Heart left ventricle (tissue), 16 donors: ENCODE results near the gene HSFX4. TPM values are rescaled to one million over a fixed set of nuclear protein-coding genes. Genes with fewer than 3 reads are reported as not detected.
"Not testable (repeated sequence)": the region's sequence is repeated elsewhere in the genome, so short reads cannot be mapped to it uniquely, and the experiment has no call there.

Source experiments
- ATAC-seq, 4 donors: fragments of 200-7000 bp; cut with Tn5 transposase; one replicate each; pipeline ENCODE4 v1.9.1; 2020 to 2022; ENCODE audit warnings: moderate library complexity in 4 of 4, mild to moderate bottlenecking in 3 of 4, moderate number of reproducible peaks in 1 of 4
- DNase-seq, 5 donors: peaks; one replicate each; pipeline ENCODE4 v3.0.0-alpha.2; 2020
- H3K27ac ChIP-seq, 12 donors: fragments of 200-600 bp; sonication (generic) in 4 of 12; one replicate each; pipeline versions ENCODE4 v1.5.0 to v1.8.0; 2016 to 2022; ENCODE audit warnings: mild to moderate bottlenecking in 2 of 12
- H3K27me3 ChIP-seq, 9 donors: fragments of 200-600 bp; sonication (generic) in 2 of 9; one replicate each; pipeline versions ENCODE4 v1.5.1 to v1.8.0; 2016 to 2022; ENCODE audit warnings: mild to moderate bottlenecking in 3 of 9
- H3K36me3 ChIP-seq, 9 donors: fragments of 200-600 bp; sonication (generic) in 2 of 9; one replicate each; pipeline versions ENCODE4 v1.5.0 to v1.8.0; 2018 to 2022; ENCODE audit warnings: mild to moderate bottlenecking in 2 of 9
- H3K4me1 ChIP-seq, 12 donors: fragments of 200-600 bp; sonication (generic) in 4 of 12; one replicate each; pipeline versions ENCODE4 v1.5.0 to v1.8.0; 2016 to 2022; ENCODE audit warnings: mild to moderate bottlenecking in 3 of 12
- H3K4me3 ChIP-seq, 12 donors: fragments of 200-600 bp; sonication (generic) in 4 of 12; one replicate each; pipeline versions ENCODE4 v1.5.0 to v1.8.0; 2017 to 2022; ENCODE audit warnings: mild to moderate bottlenecking in 9 of 12, moderate library complexity in 4 of 12
- H3K9me3 ChIP-seq, 12 donors: fragments of 200-600 bp; sonication (generic) in 4 of 12; one replicate each; pipeline versions ENCODE4 v1.5.0 to v1.8.0; 2016 to 2022; ENCODE audit warnings: mild to moderate bottlenecking in 1 of 12
- CTCF ChIP-seq, 12 donors: fragments of 200-600 bp; sonication (generic) in 4 of 12; IDR thresholded peaks; one replicate each; pipeline versions ENCODE4 v1.5.0 to v1.8.0; 2018 to 2022; ENCODE audit warnings: antibody characterized with exemption in 12 of 12, mild to moderate bottlenecking in 5 of 12
- POLR2A ChIP-seq, 2 donors: fragments of 450-650 bp; IDR thresholded peaks; one replicate each; pipeline ENCODE4 v1.6.1; 2017; ENCODE audit warnings: antibody characterized with exemption in 2 of 2, mild to moderate bottlenecking in 2 of 2, moderate library complexity in 2 of 2
- WGBS, 4 donors: extraction: QIAGEN DNeasy Blood & Tissue Kit in 2 of 4; methylation state at CpG; one replicate each; pipeline versions ENCODE4 v1.1.5 to v1.1.7; 2013 to 2018; 5-methylcytosine and 5-hydroxymethylcytosine counted together
- intact Hi-C, 10 donors: fragments of 100-400 bp; cut with DNase I; formaldehyde crosslinking; loops; one replicate each; pipeline versions ENCODE4 v1.11.1 to v1.14.2; 2022
- long read RNA-seq, 3 donors: library from polyadenylated mRNA; unstranded; transcript quantifications; one replicate each; pipeline ENCODE4 v2.0.0, GENCODE V29; 2020 to 2021
- polyA plus RNA-seq, 2 donors: library from polyadenylated mRNA; stranded (reverse); fragments of 200-250 nt; gene quantifications; one replicate each; pipeline ENCODE4 v1.2.3, GENCODE V29; 2013
- total RNA-seq, 9 donors: library from RNA; depleted of rRNA in 2 of 9; stranded (reverse); fragments of >200 nt in 2 of 9; fragmentation: NEBNext Ultra II Directional in 3 of 9; extraction: Animal tissue kit (Norgen Biotek cat#: 25700) in 3 of 9; gene quantifications; one replicate each; pipeline versions ENCODE4 v1.1.0 to v1.2.4, GENCODE V29; 2016 to 2023
- donor health status: ischemic (EF 13 %, LVEDD 7.1; RV severe dilation, severe dysfunction).
- donor health status: healthy with polysubstance abuse.
- donor health status: DM: no; HTN: yes; CAD: no.
- donor health status: DM: no; HTN: no; CAD: no.
- donor health status: ischemic (EF 25% LVEDD 6.9; RV normal size, moderate dysfunction).
- donor health status: ischemic (EF 25% LVEDD 5.7; RV mildly dilated, moderate dysfunction).
- donor health status: healthy.
- donor health status: DM: yes; HTN: yes; CAD: no.
- donor health status: ischemic (EF 35%, LVEDD 5.7; RV mildly dilated, moderate dysfunction).
- donor health status: nonischemic (EF 11% LVEDD 7.7; RV severe dilation, severe dysfunction).
- donor health status: DM: yes; HTN: yes; CAD: no.
- donor health status: PGD.
- donor health status: ischemic (EF 29% LVEDD 5.4; RV normal size, mild dysfunction).
- donor health status: nonischemic (EF 23%, LVEDD 6.1; RV moderate dilation, normal function).

HSFX4 gene
- total RNA-seq (under 1 TPM in 2 of 9 donors, not detected in 7; 0.37 to 0.40 TPM), polyA plus RNA-seq (under 1 TPM in 1 of 2 donors, not detected in 1; 0.07 TPM)
- long read RNA-seq, donor 1: 0 reads
- long read RNA-seq, donor 2: 0 reads
- long read RNA-seq, donor 3, partial matches to known transcripts: 0 of 1 reads
- long read RNA-seq, donor 3, other reads (novel, unspliced or antisense): 1 of 1 reads

- H3K4me3 ChIP-seq, H3K27me3 ChIP-seq, H3K36me3 ChIP-seq, DNase-seq, intact Hi-C loops, H3K27ac ChIP-seq, H3K9me3 ChIP-seq, H3K4me1 ChIP-seq: not testable (repeated sequence)
- ATAC-seq: peak in 2 of 4 donors; percentile 8 to 58
- 79 to 83% methylated on average over 2 of the region's 7 CpGs; no CpG with 5 or more reads in 2 of the 4 donors for WGBS, 4 donors
Measured at GRCh38 chrX:149929400-149929799, at the start of gene HSFX4. Gene HSFX4 (plus strand): TSS chrX:149929573. CDS start chrX:149929645, 72 bp downstream.

DNA sequence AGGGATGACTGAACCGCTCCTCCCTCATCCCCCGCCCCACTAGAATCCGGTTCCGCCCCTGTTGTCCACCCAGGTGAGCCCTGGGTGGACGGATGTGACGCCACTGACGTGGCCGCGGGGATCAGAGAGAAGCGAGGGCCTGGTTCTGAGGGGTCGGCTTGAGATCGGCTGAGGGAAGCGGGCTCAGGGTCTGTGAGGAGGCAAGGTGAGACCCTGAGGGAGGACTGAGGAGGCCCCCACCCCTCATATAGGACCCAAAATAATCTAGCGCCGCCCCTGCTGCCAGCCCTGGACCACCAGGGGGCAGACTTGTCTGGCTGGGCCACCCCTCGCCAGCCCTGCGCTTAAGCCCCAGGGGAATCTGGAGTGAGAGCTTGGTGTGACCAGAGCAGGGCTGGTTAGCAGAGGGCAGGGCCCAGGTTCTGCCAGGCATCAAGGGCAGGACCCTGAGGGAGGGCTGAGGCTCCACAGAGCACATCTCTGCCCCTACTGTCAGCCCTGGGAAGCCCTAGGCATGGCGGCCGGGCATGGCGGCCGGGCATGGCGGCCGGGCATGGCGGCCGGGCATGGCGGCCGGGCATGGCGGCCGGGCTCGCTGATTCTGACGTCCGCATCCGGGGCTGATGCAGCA lies 48.2 kb upstream of the HSFX4 start, which contains the start of gene MAGEA8:
TSS of gene MAGEA8 (plus strand) at position 103 of the 631 bp plus-strand sequence. CDS start 3,090 bp downstream, outside the sequence.
- H3K27me3 ChIP-seq: no peaks in the 10 kb centered on the region
- ATAC-seq (no peak), DNase-seq (no peak)
- no peaks in the 10 kb centered on the region for H3K4me1 ChIP-seq
- no peaks in the 10 kb centered on the region for H3K36me3 ChIP-seq
- H3K4me3 ChIP-seq: no peak within 1 kb of the TSS
- WGBS, 4 donors: 82 to 95% (median 92%) methylated on average over 14 to 33 of the region's 33 CpGs
- TF ChIP-seq CTCF (IDR thresholded peaks at IDR 0.05) (peak in 1 of 12 donors; percentile 21), POLR2A (IDR thresholded peaks at IDR 0.05) (no peak)
- no peak within 1 kb of the TSS for H3K27ac ChIP-seq
- H3K9me3 ChIP-seq: no peaks in the 10 kb centered on the region
- intact Hi-C loops: no loop called here

DNA sequence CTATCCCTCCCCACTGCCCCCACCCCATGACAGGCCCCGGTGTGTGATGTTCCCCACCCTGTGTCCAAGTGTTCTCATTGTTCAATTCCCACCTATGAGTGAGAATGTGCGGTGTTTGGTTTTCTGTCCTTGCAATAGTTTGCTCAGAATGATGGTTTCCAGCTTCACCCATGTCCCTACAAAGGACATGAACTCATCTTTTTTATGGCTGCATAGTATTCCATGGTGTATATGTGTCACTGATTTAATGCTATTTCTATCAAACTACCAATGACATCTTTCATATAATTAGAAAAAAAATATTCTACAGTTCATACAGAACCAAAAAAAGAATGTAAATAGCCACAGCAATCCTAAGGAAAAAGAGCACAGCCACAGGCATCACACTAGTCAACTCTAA lies 38.5 kb upstream of the HSFX4 start:
- H3K4me3 ChIP-seq, H3K27ac ChIP-seq, intact Hi-C loops, DNase-seq, H3K36me3 ChIP-seq, H3K9me3 ChIP-seq, ATAC-seq, H3K4me1 ChIP-seq, H3K27me3 ChIP-seq: not testable (repeated sequence)
- WGBS, 4 donors: 77 to 93% (median 84%) methylated on average over 1 to 2 of the region's 2 CpGs

GRCh38 chrX:149898554-149898953 lies 30.8 kb upstream of the HSFX4 start:
- no peak for TF ChIP-seq POLR2A (IDR thresholded peaks at IDR 0.05)
- no peak for TF ChIP-seq CTCF (IDR thresholded peaks at IDR 0.05)
- no peaks in the 10 kb centered on the region for H3K9me3 ChIP-seq
- H3K4me1 ChIP-seq: no peaks in the 10 kb centered on the region
- 47 to 83% (median 67%) methylated on average over 1 of the region's 1 CpG for WGBS, 4 donors
- no peak overlapping the region for H3K4me3 ChIP-seq
- H3K36me3 ChIP-seq: no peaks in the 10 kb centered on the region
- ATAC-seq (no peak), DNase-seq (no peak)
- H3K27me3 ChIP-seq: no peaks in the 10 kb centered on the region
- intact Hi-C loops: no loop called here
- H3K27ac ChIP-seq: no peak overlapping the region

GRCh38 chrX:149903889-149904748 lies 25.3 kb upstream of the HSFX4 start:
- no peaks in the 10 kb centered on the region for H3K27me3 ChIP-seq
- no peaks in the 10 kb centered on the region for H3K9me3 ChIP-seq
- no peak for DNase-seq
- no peaks in the 10 kb centered on the region for H3K4me1 ChIP-seq
- no peak for TF ChIP-seq POLR2A (IDR thresholded peaks at IDR 0.05)
- peak in 1 of 12 donors; percentile 9 for TF ChIP-seq CTCF (IDR thresholded peaks at IDR 0.05)
- H3K27ac ChIP-seq: no peak overlapping the region
- H3K4me3 ChIP-seq: peak overlapping the region in 3 of 12 donors; percentile 4 to 30 (median 9)
- WGBS, 4 donors: 17 to 45% (median 25%) methylated on average over 6 of the region's 6 CpGs
- no peak for ATAC-seq
- intact Hi-C loops: no loop called here
- no peaks in the 10 kb centered on the region for H3K36me3 ChIP-seq
